ENCODE data around the gene AIFM3.
A peak's percentile ranks its signal among the peaks of the same experiment; 100 is the strongest.
"Not testable (repeated sequence)": the region's sequence is repeated elsewhere in the genome, so short reads cannot be mapped to it uniquely, and the experiment has no call there.

AIFM3 gene

DNA sequence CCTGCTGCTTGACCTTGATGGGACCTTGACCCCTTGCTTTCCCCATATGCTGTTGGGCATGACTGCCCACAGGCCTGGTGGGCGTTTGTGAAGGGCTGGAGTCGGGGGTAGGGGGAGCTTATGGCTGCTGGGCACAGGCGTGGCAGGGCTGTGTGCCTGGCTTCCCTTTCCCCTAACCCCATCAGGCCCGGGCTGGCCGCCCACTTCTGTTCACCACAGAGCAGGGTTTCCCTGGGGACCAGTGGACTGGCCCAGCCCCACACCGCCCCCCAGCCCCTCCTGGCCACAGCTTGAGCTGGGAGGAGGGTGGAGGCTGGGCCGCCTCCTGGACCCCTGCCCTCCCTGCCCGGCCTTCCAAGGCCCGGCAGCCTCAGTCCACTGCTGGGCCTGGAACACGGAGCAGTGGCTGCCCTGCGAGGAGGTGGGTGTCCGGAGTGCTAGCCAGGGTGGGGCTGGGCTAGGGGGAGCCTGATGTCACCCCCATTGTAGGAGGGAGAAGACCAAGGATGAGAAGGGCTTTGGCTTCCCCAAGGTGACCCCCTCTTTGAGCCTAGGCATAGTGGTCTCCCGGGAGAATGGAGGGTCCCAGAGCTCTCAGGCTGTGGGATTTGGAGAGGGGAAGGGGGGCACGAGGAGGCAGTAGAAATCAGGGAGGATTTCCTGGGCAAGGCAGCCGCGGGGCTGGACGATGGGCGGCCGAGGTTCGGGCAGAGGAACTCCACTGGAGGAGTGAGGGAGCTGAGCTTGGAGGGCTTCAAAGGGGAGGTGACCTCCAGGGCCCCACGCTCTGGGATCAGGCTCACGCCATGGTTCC lies at the start of gene AIFM3:
Gene AIFM3, plus strand, starts transcription at position 373 of the 814 bp plus-strand sequence. CDS start 690 bp downstream, outside the sequence.
- peak in 1 of 2 donors; percentile 35 for DNase-seq

GRCh38 chr22:20918663-20919218 lies 48.3 kb upstream of the AIFM3 start:
- DNase-seq: no peak

- DNase-seq: no peak
Observed at GRCh38 chr22:20919718-20920117, 47.3 kb upstream of the AIFM3 start.

GRCh38 chr22:20920881-20921203 lies 46.2 kb upstream of the AIFM3 start:
- DNase-seq: no peak

GRCh38 chr22:20922141-20922751 lies 44.8 kb upstream of the AIFM3 start:
- DNase-seq: no peak

DNA sequence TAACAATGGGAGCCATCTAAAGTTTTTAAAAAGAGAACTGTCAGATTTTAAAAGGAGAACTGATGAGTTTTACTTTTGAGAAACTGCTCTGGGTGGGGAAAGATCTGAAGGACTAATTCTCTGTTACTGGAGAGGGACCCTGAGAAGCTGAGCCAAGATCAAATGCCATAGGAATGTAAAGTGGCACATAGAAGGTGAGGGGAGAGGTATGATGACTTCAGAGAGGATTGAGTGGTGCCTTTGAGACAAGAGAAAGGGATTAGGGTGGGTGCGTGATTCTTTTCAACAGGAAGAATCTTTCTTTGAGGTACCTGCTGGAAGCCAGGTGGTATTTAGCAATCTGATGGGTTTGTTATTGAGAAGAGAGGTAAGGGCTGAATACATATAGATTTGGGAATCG lies 40.8 kb upstream of the AIFM3 start:
- no peak for DNase-seq

DNA sequence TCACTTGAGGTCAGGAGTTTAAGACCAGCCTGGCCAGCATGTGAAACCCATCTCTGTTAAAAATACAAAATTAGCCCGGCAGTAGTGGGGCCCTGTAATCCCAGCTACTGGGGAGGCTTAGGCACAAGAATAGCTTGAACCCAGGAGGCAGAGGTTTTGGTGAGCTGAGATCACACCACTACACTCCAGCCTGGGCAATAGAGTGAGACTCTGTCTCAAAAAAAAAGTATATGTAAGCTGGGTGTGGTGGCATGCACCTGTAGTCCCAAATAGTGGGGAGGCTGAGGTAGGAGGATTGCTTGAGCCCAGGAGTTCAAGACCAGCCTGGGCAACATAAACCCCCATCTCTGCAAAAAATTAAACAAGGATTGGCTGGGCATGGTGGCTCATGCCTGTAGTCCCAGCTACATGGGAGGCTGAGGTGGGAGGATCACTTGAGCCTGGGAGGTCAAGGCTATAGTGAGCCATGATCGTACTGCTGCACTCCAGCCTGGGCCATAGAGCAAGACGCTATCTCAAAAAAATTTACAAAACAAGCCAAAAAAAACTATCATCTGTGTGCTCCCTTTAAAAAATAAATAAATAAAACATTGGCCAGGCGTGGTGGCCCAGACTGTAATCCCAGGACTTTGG lies 39.0 kb upstream of the AIFM3 start:
- DNase-seq: no peak

GRCh38 chr22:20928573-20928967 lies 38.5 kb upstream of the AIFM3 start:
- DNase-seq: no peak

GRCh38 chr22:20930004-20930403 lies 37.1 kb upstream of the AIFM3 start:
- DNase-seq: no peak

GRCh38 chr22:20930435-20930834 lies 36.6 kb upstream of the AIFM3 start:
- DNase-seq: not testable (repeated sequence)

DNA sequence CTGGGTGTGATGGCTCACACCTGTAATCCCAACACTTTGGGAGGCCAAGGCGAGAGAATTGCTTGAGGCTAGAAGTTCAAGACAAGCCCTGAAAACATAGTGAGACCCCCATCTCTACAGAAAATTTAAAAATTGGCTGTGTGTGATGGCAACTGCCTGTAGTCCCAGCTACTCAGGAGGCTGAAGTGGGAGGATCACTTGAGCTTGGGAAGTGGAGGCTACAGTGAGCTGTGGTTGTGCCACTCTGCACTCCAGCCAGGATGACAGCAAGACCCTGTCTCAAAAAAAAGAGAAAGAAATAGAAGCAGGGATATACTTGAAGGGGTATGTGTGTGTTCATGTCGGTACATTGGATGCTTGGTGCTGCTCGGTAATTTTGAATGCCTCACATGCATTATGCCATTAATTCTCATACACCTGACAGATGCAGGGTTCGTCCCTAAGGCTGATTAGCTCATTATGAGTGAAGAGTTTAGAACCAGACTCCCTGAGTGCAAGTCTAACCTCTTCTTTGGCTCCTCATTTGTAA lies 35.9 kb upstream of the AIFM3 start:
- no peak for DNase-seq

- no peak for DNase-seq
Observed at GRCh38 chr22:20933910-20934309, 33.1 kb upstream of the AIFM3 start.

DNA sequence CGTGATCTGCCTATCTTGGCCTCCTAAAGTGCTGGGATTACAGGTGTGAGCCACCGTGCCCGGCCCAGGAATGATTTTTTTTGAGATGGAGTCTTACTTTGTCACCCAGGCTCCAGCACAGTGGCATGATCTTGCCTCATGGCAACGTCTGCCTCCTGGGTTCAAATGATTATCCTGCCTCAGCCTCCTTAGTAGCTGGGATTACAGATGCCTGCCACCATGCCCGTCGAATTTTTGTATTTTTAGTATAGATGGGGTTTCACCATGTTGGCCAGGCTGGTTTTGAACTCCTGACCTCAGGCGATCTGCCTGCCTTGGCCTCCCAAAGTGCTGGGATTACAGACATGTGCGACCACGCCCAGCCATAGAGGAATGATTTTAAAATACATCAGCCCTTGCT lies 32.0 kb upstream of the AIFM3 start:
- DNase-seq: not testable (repeated sequence)

- DNase-seq: not testable (repeated sequence)
Observed at GRCh38 chr22:20935780-20936539, 31.1 kb upstream of the AIFM3 start.

DNA sequence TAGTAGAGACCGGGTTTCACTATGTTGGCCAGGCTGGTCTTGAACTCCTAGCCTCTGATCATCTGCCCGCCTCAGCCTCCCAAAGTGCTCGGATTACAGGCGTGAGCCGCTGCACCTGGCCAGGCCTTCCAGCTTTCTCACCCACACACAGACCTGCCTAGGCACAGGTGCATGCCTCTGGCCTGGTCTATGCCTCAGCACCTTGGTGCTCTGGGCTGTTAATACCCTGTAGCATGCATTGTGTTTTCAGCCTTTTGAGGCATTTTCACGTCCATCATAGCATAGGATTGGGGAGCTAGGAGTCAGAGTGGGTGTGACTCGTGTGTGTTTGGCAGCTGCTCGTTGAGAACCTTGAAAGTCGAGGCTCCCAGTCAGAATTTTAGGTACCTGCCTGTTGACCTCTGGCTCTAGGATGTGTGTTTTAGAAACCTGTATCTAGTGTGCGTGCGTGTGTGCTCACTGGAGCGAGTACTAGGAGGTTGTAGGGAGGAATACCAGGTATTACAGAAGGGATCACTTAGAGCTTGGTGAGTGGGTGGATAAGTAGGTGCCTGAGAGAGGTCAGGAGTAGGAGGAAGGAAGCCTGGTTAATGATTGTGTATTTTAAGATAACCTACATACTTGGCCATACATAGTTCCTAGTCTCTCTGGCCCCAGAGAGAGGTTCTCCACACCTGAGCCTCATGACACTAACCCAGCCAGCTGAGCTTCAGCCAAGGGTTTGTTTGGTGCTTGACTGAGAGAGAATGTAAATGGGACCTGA lies 29.8 kb upstream of the AIFM3 start:
- DNase-seq: no peak

- no peak for DNase-seq
Observed at GRCh38 chr22:20937794-20938671, 29.0 kb upstream of the AIFM3 start.

GRCh38 chr22:20939457-20940185 lies 27.4 kb upstream of the AIFM3 start:
- not testable (repeated sequence) for DNase-seq

DNA sequence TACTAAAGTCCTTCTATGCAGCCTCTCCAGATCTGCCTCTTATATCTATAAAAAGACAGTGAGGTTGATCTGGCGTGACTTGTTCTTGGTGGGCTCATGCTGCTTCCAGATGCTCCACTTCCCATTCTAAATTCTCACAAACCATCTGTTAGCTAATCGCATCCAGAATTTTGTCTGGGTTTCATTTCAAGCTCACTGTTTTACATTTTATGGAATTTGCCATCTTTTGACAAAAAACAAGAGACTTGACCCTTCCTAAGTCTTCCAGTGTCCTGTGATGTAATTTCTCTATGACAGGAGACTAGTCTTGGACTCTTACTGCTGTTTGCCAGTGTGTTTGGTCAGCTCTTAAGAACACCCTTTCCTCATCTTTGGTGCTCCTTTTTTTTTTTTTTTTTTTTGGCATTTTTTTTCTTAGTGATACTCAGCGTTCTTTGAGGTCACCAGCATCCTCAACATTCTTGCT lies 26.8 kb upstream of the AIFM3 start:
- peak in 1 of 2 donors; percentile 33 for DNase-seq

GRCh38 chr22:20940904-20941385 lies 26.1 kb upstream of the AIFM3 start:
- DNase-seq: no peak

Measured in hippocampal formation (tissue), 2 donors.